Stimulated activated CD8-positive, alpha-beta memory T cell treated with anti-CD3 and anti-CD28 coated beads, Interleukin-4, amount 100 ng/mL, for 1 hour (primary cell): ENCODE results near the gene TMEM120A.

Experiments
- DNase-seq, 2 donors: peaks; one replicate each; pipeline ENCODE4 v3.0.0-alpha.2; 2020; ENCODE audit warnings: low read depth in 2 of 2, low spot score in 1 of 2

Gene TMEM120A

DNA sequence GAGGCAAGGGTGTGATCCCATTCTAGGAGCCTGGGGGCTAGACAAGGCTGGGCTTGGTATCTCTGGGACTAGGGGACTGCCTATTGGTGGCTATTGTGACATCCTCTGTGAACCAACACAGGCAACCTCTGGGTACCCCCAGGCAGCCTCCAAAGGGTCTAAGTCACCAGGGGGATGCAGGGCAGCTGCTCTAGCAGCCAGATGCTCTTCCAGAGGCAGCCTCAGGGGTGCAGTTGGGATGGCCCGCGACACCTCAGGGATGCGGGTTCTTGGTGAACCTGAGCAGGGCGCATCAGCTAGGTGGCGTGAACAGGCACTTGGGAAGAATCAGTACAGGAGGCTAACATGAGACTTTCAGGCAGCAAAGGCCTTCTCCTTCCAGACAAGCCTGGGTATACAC, 1.6 kb upstream of the TMEM120A start:
- no peak for DNase-seq

DNA sequence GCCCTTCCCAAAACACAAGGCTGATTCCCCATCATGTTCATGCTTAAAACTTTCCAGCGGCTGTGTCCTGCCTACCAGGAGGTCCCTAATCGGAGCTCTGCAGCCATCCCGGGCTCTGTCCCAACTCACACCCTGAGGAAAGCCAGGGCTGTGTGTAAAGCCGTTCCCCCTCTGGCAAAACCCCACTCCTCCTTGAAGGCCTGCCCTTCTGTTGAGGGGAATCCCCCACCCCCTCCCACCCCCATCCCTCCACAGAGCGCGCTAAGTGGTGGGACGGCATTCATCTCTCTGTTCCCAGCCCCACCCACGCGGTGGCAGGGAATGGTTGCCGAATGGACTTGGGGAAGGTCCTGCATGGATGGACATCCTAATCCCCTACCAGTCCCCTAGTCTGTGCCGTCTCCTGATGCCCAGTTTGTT, 667 bp upstream of the TMEM120A start:
- DNase-seq = no peak

DNA sequence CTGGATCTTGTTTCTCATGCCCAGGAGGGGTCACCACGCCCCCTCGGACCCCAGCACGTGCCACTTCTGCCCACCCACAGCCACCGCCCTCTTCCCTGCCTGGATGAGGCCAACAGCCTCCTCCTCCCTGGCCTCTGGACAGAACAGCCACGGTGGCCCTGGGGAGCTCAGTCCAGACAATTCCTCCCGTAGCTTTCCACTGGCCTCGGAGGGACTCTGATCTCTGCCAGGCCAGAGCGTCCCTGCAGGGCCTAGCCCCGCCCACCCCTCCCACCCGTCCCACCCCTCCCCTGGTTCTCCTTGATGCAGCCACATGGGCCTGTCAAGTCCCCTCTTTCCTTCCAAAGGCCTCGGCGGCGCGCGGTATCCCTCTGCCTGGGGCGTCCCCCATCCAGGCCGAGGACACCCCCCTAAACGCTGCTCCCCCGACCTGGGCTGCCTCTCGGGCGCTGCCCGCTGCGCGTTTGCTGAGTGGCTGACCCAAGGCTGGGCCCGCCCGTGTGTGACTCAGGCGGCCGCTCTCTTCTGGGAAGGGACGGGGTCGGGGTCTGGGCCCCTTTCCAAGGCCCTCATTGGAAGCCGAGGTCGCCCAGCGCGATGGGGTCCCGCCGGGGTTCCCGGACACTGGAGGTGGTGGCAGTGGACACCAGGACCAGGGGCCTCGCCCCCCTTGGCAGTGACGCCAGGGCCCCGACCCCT, 557 bp downstream of the TMEM120A start:
- no peak for DNase-seq

DNA sequence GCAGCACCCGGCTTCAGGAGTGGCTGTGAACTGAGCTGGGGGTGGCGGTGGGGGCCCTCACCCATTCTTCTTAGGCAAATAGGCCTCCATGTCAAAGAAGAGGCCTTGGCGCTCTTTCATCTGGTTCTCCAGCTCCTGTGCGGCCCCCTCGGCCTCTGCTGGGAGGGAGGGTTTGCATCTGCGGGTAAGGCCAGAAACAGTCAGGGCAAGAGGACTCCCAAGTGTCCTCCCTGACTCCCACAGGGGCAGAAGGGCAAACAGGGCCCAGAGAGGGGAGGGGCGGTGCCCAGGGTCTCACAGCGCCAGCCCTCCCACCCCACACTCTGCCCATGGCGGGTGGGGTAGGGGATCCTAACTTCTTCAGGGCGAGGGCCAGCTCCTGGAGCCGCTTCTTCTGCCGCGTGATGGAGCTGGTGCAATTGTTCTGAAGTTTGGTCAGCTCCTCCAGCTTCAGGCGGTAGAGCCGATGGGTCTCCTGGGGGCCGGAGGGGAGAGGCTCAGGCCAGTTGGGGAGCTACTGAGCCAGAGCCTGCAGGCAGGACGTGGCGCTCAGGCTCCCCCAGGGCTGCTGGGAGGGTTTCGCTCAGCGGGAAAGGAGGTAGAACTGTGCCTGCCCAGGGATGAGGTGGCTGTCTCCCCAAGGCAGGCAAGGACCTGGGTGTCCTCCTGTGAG, 2.2 kb downstream of the TMEM120A start:
- no peak for DNase-seq

DNA sequence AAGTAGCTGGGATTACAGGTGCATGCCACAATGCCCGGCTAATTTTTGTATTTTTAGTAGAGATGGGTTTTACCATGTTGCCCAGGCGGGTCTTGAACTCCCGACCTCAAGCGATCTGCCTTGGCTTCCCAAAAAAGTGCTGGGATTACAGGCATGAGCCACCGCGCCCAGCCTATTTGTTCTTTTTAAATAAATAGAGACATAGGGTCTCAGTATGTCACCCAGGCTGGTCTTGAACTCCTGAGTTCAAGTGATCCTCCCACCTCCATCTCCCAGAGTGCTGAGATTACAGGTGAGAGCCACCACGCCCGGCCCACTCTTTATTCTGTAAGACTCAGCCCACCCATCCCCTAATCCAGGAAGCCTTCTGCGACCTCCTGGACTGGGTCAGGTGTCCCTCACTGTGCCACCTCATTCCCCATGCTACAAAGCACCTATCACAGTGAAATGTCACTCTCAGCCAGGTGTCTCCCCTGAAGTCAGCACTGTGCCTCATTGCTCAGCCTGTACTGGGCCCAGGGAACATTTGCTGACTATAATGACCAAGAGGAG, 2.8 kb downstream of the TMEM120A start:
- DNase-seq = no peak

DNA sequence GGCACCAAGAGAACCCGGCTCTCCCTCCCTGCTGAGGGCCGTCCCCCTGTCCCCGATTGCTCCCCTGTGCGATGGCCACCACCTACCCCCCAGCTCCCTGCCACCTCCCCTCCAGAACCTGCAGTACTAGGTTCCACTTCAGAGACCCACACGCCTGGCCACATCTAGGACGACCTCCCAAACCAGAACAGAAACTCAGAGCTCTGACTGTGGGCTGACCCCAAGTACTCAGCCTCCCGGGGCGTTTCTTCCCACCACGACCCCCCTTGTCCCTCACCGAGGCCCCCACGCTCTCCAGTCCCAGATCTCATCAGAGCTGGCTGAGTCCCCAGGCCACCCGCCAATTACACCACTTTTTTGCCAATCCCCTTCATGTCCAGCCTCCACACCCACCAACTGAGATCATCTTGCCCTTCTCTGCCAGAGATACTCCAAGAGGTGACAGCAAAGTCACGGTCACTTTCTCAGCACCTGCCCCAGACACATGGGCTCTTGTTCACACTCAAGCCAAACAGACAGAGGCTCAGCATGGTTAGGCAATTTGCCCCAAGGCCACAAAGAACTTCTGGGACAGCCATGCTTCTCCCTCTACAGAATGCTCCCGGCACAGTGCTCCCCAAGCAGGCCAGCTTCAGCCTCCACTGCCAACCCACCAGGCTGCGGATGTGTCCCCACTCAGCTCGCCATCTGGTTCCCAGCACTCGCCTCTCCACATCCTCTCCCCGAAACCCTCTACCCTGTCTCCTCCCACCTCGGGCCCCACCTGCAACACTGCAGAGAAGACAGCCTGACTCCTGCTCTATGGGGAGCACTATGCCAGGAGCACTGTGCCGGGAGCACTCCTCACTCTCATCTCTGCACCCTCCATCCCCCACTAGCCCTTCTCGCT, 4.7 kb downstream of the TMEM120A start:
- no peak for DNase-seq

DNA sequence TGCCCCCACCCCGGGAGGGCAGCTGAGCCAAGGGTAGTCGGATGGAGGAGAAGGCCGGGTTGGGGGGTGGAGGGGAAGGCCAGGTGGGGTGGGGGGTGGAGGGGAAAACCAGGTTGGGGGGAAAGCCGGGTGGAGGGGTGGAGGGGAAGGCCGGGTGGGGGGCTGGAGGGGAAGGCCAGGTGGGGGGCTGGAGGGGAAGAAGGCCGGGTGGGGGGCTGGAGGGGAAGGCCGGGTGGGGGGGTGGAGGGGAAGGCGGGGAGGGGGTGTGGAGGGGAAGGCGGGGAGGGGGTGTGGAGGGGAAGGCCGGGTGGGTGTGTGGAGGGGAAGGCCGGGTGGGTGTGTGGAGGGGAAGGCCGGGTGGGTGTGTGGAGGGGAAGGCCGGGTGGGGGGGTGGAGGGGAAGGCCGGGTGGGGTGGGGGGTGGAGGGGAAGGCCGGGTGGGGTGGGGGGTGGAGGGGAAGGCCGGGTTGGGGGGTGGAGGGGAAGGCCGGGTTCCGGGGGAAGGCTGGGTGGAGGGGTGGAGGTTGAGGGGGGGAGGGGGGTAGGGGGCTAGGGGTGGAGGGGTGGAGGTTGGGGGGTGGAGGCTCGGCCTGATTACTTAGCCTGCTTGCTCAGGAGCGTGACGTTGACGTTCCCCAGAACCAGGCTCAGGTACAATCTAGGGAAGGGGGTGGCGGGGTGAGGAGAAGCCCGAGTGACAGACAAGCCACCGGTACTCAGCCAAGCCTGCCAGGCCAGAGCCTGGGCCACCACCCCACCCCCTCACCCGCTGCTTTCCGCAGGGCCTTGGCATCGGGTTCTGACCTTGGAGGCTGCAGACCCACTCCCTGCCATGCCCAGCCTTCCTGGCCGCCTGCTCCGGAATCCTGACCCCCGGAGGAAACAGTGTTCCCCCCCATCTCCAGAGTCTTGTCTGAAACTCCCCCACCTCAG, 5.6 kb downstream of the TMEM120A start:
- no peak for DNase-seq

DNA sequence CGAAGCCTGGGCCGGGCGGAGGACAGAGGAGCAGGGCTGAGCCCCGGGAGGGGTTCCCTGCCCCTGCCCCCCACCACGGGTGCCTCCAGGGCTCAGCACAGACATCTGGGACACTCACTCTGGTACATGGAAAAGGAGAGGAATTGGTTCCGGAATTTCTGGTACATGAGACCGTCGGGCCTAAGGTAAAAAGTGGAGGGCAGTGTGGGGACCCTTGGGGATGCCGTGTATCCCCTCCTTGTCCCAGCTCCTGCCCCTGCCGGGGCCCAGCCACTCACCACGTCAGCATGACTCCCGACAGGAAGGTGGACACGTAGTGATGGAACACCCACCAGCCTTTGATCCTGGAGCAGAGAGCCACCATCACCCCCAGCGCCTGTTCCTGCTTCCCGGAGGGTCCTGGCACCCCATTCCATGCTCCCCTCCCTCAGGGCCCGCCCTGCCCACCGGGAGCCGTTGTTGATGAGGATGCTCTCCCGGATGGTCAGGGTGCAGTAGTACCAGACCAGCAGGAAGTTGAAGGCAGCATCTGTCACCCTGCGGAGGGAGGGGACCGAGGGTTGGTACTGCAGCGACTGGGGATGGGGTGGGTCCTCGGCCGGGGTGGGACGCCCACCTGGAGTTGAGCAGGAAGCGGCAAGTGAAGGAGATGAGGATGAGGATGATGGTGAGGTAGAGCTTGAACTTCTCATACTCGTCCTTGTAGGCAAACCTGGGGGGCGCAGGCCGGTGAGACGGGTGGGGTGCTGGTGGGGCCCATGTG, 6.4 kb downstream of the TMEM120A start:
- DNase-seq = no peak

DNA sequence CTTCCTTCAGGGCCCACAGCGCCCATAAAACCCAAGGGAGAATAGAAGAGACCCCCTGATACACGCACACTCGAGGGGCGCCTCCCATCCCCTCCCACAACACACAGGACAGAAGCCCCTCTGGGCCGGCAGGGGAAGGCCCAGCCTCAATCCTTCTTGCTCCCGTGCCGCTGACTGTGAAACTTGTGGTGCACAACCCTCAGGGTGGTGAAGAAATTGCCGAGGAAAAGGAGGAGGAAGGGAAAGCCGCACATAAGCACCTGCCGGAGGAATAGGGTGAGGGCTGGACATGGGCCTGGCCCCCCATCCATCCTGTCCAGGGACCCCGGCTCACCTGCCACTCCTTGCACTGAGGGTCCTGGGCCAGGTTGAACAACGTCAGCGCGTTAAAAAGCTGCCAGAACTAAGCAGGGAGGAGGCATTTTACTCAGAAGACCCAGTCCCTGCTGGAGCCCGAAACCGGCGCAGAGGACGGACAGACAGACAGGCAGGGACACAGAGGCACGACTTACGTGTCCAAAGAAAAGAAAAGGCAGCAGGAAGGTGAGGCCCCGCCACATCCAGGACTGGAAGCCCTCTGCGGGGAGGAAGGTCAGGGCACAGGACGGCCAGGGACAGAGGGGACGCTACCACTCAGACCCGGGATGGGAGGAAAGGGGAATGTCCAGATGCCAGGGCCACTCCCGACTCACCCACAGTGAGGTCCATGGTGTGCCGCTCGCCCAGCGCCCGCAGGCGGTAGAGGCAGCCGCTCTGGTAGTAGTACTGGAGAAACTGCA, 7.2 kb downstream of the TMEM120A start:
- DNase-seq = no peak

DNA sequence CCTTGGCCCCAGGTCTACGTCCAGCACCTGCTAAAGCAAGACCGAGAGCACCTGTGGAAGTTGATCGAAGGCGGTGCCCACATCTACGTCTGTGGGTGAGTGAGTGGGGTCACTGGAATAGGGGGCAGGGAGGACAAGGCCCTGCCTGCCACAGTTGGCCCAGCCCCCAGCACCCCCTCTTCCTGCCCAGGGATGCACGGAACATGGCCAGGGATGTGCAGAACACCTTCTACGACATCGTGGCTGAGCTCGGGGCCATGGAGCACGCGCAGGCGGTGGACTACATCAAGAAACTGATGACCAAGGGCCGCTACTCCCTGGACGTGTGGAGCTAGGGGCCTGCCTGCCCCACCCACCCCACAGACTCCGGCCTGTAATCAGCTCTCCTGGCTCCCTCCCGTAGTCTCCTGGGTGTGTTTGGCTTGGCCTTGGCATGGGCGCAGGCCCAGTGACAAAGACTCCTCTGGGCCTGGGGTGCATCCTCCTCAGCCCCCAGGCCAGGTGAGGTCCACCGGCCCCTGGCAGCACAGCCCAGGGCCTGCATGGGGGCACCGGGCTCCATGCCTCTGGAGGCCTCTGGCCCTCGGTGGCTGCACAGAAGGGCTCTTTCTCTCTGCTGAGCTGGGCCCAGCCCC, 8.1 kb downstream of the TMEM120A start:
- no peak for DNase-seq

DNA sequence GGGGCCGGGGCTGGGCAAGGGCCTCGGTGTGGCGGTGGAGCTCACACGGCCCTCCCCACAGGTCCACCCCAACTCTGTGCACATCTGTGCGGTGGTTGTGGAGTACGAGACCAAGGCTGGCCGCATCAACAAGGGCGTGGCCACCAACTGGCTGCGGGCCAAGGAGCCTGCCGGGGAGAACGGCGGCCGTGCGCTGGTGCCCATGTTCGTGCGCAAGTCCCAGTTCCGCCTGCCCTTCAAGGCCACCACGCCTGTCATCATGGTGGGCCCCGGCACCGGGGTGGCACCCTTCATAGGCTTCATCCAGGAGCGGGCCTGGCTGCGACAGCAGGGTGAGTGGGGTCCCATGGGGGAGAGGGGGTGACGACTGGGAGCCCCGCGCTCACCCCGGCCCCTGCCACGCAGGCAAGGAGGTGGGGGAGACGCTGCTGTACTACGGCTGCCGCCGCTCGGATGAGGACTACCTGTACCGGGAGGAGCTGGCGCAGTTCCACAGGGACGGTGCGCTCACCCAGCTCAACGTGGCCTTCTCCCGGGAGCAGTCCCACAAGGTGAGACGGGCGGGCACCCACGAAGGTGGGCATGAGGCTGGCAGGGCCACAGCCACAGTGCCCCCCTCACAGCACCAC, 8.8 kb downstream of the TMEM120A start:
- no peak for DNase-seq

DNA sequence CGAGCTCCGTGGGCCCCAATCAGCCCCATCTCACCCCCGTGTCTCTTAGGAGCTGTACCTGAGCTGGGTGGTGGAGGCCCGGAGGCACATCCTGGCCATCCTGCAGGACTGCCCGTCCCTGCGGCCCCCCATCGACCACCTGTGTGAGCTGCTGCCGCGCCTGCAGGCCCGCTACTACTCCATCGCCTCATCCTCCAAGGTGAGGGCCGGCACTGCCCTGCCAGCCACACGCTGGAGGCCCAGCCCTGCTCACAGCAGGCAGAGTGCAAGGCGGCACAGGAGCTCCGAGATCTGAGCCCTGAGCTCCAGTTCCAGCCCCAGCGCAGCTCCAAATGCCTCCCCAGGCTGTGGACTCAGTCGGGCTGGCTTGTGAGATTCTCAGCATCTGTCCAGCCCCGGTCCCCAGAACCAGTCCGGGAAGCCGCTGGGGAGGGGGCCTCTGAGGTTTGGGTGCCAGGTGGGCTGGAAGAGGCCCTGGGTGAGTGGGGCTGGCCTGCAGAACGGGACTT, 9.3 kb downstream of the TMEM120A start:
- DNase-seq = no peak

DNA sequence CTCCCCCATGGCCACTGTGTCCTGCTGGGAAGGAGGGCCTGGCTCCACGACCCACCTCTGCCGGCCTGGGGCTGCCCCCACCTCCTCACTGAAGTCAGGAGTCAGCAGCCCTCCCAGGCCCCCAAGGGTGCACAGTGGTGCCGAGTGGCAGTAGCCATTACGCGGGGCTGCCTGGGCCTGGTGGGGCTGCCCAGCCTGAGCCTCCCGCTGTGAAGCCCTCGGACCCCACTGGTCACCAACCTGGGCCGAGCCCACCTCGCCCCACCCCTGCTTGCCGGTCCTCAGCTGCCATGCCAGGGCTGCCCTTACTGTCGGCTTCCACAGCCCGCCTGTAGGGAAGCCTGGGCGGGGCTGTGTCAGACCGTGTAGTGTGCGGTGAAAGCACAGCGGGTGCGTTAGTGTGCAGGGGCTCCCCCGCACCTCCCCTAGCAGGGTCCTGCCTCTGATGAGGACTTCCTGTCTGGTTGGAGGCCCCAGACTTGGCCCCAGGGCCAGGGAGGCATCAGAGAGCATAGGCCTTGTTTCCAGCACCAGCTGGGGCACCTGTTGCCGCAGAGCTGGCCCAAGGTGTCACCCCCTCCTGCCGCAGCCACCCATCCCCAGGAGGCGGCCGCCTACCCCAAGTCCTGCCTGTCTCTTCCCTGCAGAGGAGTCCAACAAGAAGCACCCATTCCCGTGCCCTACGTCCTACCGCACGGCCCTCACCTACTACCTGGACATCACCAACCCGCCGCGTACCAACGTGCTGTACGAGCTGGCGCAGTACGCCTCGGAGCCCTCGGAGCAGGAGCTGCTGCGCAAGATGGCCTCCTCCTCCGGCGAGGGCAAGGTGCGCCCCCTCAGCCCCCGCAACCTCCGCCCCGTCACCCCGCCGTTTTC, 10.0 kb downstream of the TMEM120A start:
- no peak for DNase-seq

DNA sequence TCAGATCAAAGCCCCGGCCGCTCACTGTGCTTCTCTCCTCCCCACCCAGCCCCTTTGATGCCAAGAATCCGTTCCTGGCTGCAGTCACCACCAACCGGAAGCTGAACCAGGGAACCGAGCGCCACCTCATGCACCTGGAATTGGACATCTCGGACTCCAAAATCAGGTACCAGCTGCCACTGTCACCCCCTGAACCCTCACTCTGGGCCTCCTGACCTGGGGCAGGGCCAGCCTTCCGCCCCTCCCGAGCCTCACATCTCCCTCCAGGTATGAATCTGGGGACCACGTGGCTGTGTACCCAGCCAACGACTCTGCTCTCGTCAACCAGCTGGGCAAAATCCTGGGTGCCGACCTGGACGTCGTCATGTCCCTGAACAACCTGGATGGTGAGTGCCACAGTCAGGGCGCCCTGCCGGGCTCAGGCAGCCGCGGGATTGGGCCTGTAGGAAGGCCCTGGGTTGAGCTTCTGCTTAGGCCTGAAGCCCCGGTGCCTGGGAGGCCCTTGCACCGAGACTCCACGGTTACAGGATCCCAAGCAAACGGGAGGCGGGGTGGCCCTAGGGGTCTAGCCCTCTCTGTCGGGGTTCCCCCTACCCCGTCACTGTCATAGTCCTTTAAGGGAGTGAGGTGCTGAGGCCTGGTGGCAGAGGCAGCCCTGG, 10.8 kb downstream of the TMEM120A start:
- no peak for DNase-seq

DNA sequence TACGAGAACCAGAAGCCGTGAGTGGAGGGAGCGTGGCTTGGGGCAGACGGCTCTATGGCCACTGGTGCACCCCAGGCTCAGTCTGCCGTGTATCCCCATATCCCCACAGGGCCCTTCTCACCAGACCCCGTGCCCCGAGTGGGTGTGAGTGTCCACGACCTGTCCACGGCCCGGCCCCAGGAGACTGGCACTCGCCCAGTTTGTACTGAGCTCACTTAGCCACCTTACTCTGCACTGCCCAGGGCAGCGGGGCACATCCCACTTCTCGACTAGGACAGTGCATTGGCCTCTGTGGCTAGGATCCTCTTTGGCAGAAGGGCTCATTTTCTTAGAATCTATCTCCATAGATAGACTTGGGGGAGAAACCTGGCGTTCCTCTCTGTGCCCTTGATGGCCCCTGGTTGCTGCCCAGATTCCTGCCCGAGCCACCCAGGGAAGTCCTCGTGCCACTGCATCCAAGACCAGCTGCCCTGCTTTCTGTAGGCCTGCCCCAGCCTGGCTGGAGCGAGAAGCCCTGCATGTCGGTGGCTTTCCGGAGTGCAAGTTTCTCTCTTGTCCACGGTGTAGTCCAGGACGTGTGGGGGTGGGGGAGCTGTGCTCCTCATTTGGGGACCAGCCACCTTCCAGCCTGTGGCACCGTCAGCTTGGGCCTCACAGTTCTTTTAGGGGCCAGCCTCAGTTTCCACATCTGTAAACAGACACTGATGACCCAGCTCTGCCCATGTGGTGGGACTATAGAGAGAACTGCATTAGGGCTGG, 11.9 kb downstream of the TMEM120A start:
- no peak for DNase-seq
